Endothelial cell of umbilical vein (primary cell): Measurements from ENCODE around the gene DLEC1. TPM values are rescaled to one million over a fixed set of nuclear protein-coding genes. Genes with fewer than 3 reads are reported as not detected.

ENCODE experiments used
- BruUV-seq: library from RNA; stranded (reverse); fragments of 400-500 nt; replicated peaks from 2 replicates; lab custom pipeline; 2021; lab: Mats Ljungman, UMichigan
- CTCF ChIA-PET: fragments of 300-600, 350-600 bp; sonication (Branson Sonifier 250); formaldehyde crosslinking; loops from one replicate; lab custom pipeline; 2021; ENCODE audit warnings: antibody characterized with exemption, inconsistent platforms; lab: Charles Lee
- POLR2A ChIA-PET: fragments of 300-600, 350-600 bp; sonication (Branson Sonifier 250); formaldehyde crosslinking; loops from one replicate; lab custom pipeline; 2021; ENCODE audit warnings: antibody characterized with exemption, inconsistent platforms; lab: Charles Lee
- DNase-seq: peaks from one replicate; pipeline ENCODE4 v3.0.0-alpha.2; 2011; ENCODE audit warnings: low read depth, low spot score
- FAIRE-seq: peaks from 2 replicates; lab custom pipeline; 2011; peaks lifted over from hg19 to GRCh38; lab: Jason Lieb, UNC
- H2AFZ ChIP-seq: 2 replicates; pipeline ENCODE4 v1.6.0; 2012; ENCODE audit warnings: low read depth, low read length, control low read depth, inconsistent platforms
- H3K27ac ChIP-seq: 2 replicates; pipeline ENCODE4 v1.5.1; 2011; ENCODE audit warnings: low read depth, mild to moderate bottlenecking, control low read depth, low read length, moderate library complexity; ENCODE audit not compliant: insufficient read depth
- H3K27me3 ChIP-seq, 2 experiments: 2 replicates each; pipeline versions ENCODE4 v1.6.0 to v1.6.1; 2011; ENCODE audit warnings: low read length in 2 of 2, mixed read lengths in 1 of 2; ENCODE audit not compliant: control insufficient read depth in 2 of 2, insufficient read depth in 2 of 2
- H3K36me3 ChIP-seq, 2 experiments: 2 replicates in 1 of 2; 3 replicates in 1 of 2; pipeline ENCODE4 v1.5.1; 2011; ENCODE audit warnings: low read length in 2 of 2, mild to moderate bottlenecking in 1 of 2, moderate library complexity in 1 of 2; ENCODE audit not compliant: control insufficient read depth in 2 of 2, insufficient read depth in 2 of 2; ENCODE audit errors: extremely low read depth in 1 of 2
- H3K4me1 ChIP-seq: 3 replicates; pipeline ENCODE4 v1.5.1; 2011; ENCODE audit warnings: mild to moderate bottlenecking, low read length; ENCODE audit not compliant: control insufficient read depth, insufficient read depth; ENCODE audit errors: extremely low read depth
- H3K4me2 ChIP-seq: 2 replicates; pipeline ENCODE4 v1.6.1; 2011; ENCODE audit warnings: low read length, control low read depth, mixed read lengths; ENCODE audit not compliant: insufficient read depth
- H3K4me3 ChIP-seq, 3 experiments: fragments of 200-600 bp in 1 of 3; sonication (generic), shearing (Covaris generic) in 1 of 3; replicated peaks in 1 of 3; 2 replicates each; pipeline ENCODE4 v1.5.1; 2011 to 2016; ENCODE audit warnings: control low read depth in 3 of 3, low read length in 3 of 3, mild to moderate bottlenecking in 2 of 3, inconsistent platforms in 1 of 3, low read depth in 1 of 3, moderate library complexity in 1 of 3; ENCODE audit not compliant: insufficient read depth in 1 of 3
- H3K79me2 ChIP-seq: 2 replicates; pipeline ENCODE4 v1.6.0; 2012; ENCODE audit warnings: low read length, inconsistent platforms; ENCODE audit not compliant: control insufficient read depth, insufficient read depth
- H3K9ac ChIP-seq: replicated peaks from 2 replicates; pipeline ENCODE3; 2011; ENCODE audit warnings: low read length, control low read depth; ENCODE audit not compliant: insufficient read depth; ENCODE audit errors: extremely low read depth
- H3K9me1 ChIP-seq: replicated peaks from 3 replicates; pipeline ENCODE4 v1.6.0; 2011; ENCODE audit warnings: mild to moderate bottlenecking, low read length; ENCODE audit not compliant: control insufficient read depth, insufficient read depth; ENCODE audit errors: extremely low read depth
- H3K9me3 ChIP-seq: replicated peaks from 2 replicates; pipeline ENCODE4 v1.5.1; 2012; ENCODE audit warnings: low read length, inconsistent platforms; ENCODE audit not compliant: control insufficient read depth, insufficient read depth
- H4K20me1 ChIP-seq: replicated peaks from 2 replicates; pipeline ENCODE3; 2011; ENCODE audit warnings: mild to moderate bottlenecking, low read length; ENCODE audit not compliant: control insufficient read depth, insufficient read depth; ENCODE audit errors: extremely low read depth
- EZH2 ChIP-seq: IDR thresholded peaks from 2 replicates; pipeline ENCODE4 v1.6.1; 2012; ENCODE audit warnings: borderline replicate concordance, low read depth, mild to moderate bottlenecking, moderate library complexity, low read length, inconsistent platforms; ENCODE audit not compliant: severe bottlenecking
- FOS ChIP-seq: IDR thresholded peaks from 2 replicates; pipeline ENCODE4 v1.6.1; 2011; ENCODE audit warnings: mild to moderate bottlenecking, low read length, moderate library complexity, borderline replicate concordance; ENCODE audit not compliant: insufficient read depth
- GATA2 ChIP-seq: IDR thresholded peaks from 2 replicates; pipeline ENCODE4 v1.7.0; 2011; ENCODE audit warnings: low read depth, mild to moderate bottlenecking, moderate library complexity, mixed read lengths, low read length; ENCODE audit not compliant: insufficient read length, insufficient read depth
- JUN ChIP-seq: IDR thresholded peaks from 2 replicates; pipeline ENCODE4 v1.6.1; 2011; ENCODE audit warnings: borderline replicate concordance, low read depth; ENCODE audit not compliant: insufficient read length, insufficient read depth
- MAX ChIP-seq: IDR thresholded peaks from 2 replicates; pipeline ENCODE4 v1.6.1; 2011; ENCODE audit not compliant: insufficient read depth, insufficient read length
- MYC ChIP-seq: IDR thresholded peaks from one replicate; pipeline ENCODE4 v1.6.1; 2011; ENCODE audit warnings: mild to moderate bottlenecking, low read depth, low read length
- POLR2A ChIP-seq: IDR thresholded peaks from 2 replicates; pipeline ENCODE4 v1.6.1; 2012; ENCODE audit warnings: low read depth, mild to moderate bottlenecking, control low read depth, low read length
- POLR2AphosphoS5 ChIP-seq: IDR thresholded peaks from 2 replicates; pipeline ENCODE4 v1.6.1; 2012; ENCODE audit warnings: low read depth, mild to moderate bottlenecking, control low read depth, low read length, moderate library complexity; ENCODE audit not compliant: insufficient read depth
- dilution Hi-C: fragments of 300-500 bp; cut with MboI; formaldehyde crosslinking; loops from one replicate; pipeline ENCODE4 v1.15.0; 2019; ENCODE audit warnings: low sequenced_read_pairs; ENCODE audit not compliant: extremely low pct_ligation_motif_present
- intact Hi-C: fragments of 100-400 bp; cut with micrococcal nuclease; formaldehyde crosslinking; loops from one replicate; pipeline ENCODE4 v1.10.0; 2022
- polyA plus RNA-seq, 4 experiments: library from polyadenylated mRNA; depleted of rRNA in 3 of 4; stranded (reverse) in 3 of 4; unstranded in 1 of 4; fragments of >200 nt; gene quantifications; 2 replicates each; pipeline versions ENCODE4 v1.2.1 to v1.2.3, GENCODE V29; 2011 to 2012; ENCODE audit warnings: missing spikeins in 1 of 4
- total RNA-seq: library from RNA; stranded (reverse); gene quantifications from 2 replicates; pipeline ENCODE4 v1.2.3, GENCODE V29; 2021
- TF ChIP-seq, protein P1 (sequence below), 2 donors: IDR thresholded peaks; 1 replicate in 1 of 2; 2 replicates in 1 of 2; pipeline ENCODE4 v1.5.1; 2011; ENCODE audit warnings: low read length in 2 of 2, mild to moderate bottlenecking in 2 of 2, moderate library complexity in 2 of 2, control low read depth in 1 of 2, inconsistent platforms in 1 of 2, low read depth in 1 of 2; ENCODE audit not compliant: insufficient read depth in 1 of 2; ENCODE audit errors: extremely low read depth in 1 of 2

Gene DLEC1
- total and polyA plus RNA-seq, 2 donors (not counting 3 experiments of a cell fraction or from before 2014, with no cell fraction given) = not detected

- no peak for TF ChIP-seq MAX
- TF ChIP-seq GATA2 = no peak
- TF ChIP-seq, protein P1, sequence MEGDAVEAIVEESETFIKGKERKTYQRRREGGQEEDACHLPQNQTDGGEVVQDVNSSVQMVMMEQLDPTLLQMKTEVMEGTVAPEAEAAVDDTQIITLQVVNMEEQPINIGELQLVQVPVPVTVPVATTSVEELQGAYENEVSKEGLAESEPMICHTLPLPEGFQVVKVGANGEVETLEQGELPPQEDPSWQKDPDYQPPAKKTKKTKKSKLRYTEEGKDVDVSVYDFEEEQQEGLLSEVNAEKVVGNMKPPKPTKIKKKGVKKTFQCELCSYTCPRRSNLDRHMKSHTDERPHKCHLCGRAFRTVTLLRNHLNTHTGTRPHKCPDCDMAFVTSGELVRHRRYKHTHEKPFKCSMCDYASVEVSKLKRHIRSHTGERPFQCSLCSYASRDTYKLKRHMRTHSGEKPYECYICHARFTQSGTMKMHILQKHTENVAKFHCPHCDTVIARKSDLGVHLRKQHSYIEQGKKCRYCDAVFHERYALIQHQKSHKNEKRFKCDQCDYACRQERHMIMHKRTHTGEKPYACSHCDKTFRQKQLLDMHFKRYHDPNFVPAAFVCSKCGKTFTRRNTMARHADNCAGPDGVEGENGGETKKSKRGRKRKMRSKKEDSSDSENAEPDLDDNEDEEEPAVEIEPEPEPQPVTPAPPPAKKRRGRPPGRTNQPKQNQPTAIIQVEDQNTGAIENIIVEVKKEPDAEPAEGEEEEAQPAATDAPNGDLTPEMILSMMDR (IDR thresholded peaks at IDR 0.05; ENCODE audit: extremely low read depth in 1 of 2, insufficient read depth in 1 of 2, low read depth in 1 of 2, low read length in 2 of 2) = no peak
- TF ChIP-seq MYC = no peak
- TF ChIP-seq POLR2AphosphoS5 = no peak
- TF ChIP-seq POLR2A = no peak
- TF ChIP-seq FOS = no peak
- TF ChIP-seq JUN = no peak
- no peak for TF ChIP-seq EZH2
- Histone ChIP-seq H3K79me2 (no peaks in the 10 kb centered on the region), H3K9me3 (no peaks in the 10 kb centered on the region), H3K27ac (no peak overlapping the region), H3K4me1 (no peaks in the 10 kb centered on the region), H3K4me3 (no peak overlapping the region), H3K36me3 (peaks cover 0 to 7% of the 10 kb centered on the region in 2 experiments), H3K9me1 (no peaks in the 10 kb centered on the region), H3K9ac (no peak overlapping the region), H3K27me3 (no peaks in the 10 kb centered on the region), H2AFZ (no peak overlapping the region), H4K20me1 (no peaks in the 10 kb centered on the region), H3K4me2 (no peak overlapping the region)
- intact Hi-C loops = no loop called here
- ChIA-PET POLR2A (no interaction called here), CTCF (interaction anchor here (0.6 kb wide), 1 partner anchor 8 kb away, joined by 3 read pairs; no protein-coding TSS in a partner anchor)
- BruUV-seq = no TSS peak
- DNase-seq = no peak
- dilution Hi-C loops = no loop called here
- no peak for FAIRE-seq
Measured at GRCh38 chr3:38015984-38016383, 23.0 kb upstream of the DLEC1 start.
